HT1080 (cell line): ENCODE results near the gene VEGFB. TPM values are rescaled to one million over a fixed set of nuclear protein-coding genes. Genes with fewer than 3 reads are reported as not detected.

Source experiments
- DNase-seq: peaks from one replicate; pipeline ENCODE4 v3.0.0-alpha.2; 2015; ENCODE audit warnings: low read depth
- total RNA-seq: library from RNA; depleted of rRNA; stranded (reverse); fragments of >200 nt; shearing (Covaris generic); gene quantifications from 2 replicates; pipeline ENCODE4 v1.2.3, GENCODE V29; 2014

The VEGFB gene
- total RNA-seq, 1 experiment from 2014 or later: 71.0 TPM

DNA sequence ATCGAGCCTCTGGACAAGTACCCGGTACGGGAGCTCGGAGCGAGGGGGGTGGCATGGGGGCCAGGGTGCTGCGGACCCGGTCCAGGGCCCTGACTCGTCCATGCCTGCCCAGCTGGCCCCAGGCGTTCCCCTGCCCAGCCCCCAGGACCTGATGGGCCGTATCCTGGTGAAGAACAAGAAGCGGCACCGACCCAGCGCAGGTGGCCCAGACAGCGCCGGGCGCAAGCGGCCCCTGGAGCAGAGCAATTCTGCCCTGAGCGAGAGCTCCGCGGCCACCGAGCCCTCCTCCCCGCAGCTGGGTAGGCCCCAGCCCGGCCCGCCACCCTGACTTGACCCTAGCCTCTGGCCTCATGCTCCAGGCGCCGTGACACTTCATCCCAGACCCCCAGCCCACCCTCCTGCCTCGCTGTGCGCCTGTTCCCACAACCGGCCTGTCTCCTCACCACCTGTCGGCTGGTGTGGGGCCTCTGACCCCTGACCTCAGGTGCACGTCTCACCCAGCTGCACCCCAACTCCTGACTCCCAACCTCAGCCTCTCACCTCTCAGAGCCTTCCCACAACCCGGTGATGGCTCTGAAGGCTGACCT is 24.7 kb downstream of the VEGFB start:
- no peak for DNase-seq

DNA sequence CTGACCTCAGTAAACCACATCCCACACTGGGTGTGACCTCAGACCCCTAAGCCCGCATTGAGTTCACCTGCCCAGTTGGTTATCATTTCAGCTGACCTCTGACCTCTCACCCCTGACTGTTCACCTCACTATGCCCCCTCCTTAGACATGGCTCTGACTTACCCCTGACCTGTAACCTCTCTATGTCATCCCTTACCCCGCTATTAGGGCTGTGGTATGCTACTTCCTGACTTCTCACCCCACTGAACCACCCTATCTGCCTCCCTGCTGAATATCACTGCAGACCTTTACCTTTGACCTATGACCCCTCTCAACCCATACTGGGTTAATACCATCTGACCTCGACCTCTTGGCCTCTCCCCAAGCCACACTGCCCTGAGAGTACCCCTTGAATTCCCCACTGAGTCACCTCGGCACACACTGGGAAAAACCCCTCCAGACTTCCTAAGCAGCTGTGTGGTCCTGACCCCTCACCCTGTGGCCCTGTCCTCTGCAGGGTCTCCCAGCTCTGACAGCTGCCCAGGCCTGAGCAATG is 25.2 kb downstream of the VEGFB start:
- DNase-seq: no peak

DNA sequence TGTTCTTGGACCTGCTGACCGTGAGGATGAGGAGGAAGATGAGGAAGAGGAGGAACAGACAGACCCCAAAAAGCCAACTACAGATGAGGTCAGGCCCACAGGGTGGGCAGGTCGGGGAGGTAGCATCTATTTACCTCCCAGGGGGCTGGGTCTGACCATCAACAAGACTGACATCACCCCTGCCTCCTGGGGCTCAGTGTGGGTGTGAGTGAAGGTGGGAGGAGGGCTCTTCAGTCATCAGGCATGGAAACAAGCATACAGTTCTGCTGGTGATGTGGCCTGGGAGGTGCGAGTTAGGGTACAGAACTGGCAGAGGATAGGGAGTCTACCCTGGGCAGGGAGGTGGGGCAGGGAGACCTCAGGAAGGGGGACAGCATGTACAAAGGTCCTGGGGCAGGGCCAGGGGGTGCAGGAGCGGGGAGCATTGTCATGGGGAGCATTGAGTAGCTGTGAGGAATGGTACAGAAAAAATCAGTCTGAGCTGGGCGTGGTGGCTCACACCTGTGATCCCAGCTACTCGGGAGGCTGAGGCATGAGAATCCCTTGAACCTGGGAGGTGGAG is 25.8 kb downstream of the VEGFB start:
- DNase-seq: no peak

DNA sequence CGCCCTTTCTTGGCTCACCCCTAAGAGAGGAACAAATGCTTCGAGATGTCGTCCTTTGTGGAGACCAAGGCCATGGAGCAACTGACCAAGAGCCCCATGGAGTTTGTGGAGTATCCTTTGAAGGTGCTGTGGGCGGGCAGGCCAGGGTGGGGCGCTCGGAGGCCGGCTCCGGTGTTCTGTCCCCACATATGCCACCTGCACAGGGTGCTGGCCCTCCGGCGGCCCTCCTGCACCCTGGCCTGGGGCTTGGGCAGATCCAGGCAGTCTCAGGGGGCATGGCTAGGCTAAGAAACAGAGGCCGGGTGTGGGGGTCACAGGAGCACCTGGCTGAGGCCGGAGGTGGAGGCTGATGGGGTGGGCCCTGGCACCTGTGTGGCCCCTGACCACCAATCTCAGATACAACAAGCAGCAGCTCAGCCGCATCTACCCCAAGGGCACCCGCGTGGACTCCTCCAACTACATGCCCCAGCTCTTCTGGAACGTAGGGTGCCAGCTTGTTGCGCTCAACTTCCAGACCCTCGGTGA is 27.2 kb downstream of the VEGFB start:
- no peak for DNase-seq

DNA sequence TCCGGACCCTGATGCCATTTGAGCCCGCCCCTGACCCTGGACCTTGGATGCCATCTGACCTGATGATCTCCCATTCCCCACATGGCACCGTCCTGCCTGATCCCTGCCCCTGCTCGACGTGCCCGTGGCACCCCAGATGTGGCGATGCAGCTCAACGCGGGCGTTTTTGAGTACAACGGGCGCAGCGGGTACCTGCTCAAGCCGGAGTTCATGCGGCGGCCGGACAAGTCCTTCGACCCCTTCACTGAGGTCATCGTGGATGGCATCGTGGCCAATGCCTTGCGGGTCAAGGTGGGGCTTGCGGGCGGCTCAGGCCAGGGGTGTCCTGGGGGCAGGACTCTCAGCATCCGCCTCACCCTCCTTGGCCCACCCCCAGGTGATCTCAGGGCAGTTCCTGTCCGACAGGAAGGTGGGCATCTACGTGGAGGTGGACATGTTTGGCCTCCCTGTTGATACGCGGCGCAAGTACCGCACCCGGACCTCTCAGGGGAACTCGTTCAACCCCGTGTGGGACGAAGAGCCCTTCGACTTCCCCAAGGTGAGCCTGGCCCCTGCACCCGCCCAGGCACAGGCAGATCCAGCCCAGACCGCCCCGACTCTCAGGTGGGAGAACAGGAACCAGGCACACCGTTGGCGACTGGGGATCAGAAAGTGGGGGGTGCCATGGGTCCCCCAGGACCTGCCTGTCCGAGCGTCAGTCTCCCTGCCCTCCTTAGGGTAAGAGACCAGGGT is 28.1 kb downstream of the VEGFB start:
- DNase-seq: no peak

DNA sequence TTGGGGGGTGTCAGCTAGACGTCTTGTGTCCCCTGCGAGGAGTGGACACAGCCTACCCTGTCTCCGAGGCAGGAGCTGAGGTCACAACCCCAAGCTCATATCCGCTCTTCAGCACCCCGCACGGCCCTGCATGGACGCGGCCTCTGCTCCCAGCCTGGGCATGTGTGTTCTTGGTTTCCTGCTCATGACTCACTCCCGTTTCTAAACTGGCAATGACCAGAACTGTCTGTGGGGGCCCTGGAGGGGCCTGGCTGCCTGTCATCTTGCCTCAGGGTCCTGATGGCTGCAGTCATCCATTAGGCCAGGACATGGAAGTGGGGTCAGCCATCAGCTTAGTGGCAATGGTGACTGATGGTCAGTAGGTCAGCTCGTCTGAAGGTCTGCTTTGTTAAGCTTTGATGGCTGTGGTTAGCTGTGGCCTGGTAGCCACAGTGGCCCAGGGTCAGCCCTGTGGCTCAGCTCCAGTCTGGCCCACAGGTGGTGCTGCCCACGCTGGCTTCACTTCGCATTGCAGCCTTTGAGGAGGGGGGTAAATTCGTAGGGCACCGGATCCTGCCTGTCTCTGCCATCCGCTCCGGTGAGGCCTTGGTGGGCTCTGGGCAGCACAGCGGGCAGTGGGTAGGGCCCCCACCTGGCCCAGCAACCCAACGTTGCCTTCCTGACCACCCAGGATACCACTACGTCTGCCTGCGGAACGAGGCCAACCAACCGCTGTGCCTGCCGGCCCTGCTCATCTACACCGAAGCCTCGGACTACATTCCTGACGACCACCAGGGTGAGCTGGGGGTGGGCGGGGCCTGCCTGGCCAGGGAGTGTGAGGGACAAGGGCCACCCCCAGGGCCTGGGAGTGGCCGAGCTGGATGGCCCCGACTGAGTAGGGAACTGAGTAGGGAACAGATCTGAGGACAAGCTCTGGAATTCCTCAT is 28.9 kb downstream of the VEGFB start:
- peak; percentile 74 for DNase-seq

DNA sequence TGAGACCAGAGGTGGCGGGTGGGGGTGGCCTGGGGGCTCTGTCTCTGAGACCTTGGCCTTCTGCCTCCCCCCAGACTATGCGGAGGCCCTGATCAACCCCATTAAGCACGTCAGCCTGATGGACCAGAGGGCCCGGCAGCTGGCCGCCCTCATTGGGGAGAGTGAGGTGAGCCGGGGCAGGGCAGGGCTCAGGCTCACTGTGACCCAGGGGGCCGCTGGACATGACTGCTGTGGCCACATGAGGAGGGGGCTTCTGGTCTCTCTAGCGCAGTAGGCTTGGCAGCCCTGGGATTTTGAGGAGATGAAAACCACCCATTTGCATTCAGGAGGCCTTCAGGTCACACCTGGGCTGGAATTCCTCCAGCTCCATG is 29.5 kb downstream of the VEGFB start:
- no peak for DNase-seq

DNA sequence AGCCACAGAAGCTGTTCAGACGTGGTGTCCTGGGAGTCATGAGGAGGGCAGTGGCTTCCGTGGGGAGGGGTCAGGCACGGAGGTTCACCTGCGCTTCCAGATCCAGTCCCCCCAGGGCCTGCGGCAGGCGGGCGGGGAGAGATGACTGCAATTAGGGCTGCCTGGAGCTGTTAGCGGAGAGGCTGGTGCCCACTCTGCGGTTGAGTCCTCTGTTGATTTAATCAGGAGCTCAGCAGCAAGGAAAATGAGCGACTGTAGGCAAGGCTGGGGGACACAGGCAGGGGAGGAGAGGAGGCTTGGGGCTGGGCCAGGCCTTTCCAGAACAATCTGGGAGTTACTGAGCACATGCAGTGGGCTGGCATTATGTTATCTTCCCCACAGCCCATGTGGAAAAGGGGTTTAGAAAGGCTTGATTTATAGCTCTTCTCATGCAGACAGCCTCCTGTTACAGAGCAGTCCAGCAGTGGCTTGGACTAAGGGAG is 30.0 kb downstream of the VEGFB start:
- no peak for DNase-seq

DNA sequence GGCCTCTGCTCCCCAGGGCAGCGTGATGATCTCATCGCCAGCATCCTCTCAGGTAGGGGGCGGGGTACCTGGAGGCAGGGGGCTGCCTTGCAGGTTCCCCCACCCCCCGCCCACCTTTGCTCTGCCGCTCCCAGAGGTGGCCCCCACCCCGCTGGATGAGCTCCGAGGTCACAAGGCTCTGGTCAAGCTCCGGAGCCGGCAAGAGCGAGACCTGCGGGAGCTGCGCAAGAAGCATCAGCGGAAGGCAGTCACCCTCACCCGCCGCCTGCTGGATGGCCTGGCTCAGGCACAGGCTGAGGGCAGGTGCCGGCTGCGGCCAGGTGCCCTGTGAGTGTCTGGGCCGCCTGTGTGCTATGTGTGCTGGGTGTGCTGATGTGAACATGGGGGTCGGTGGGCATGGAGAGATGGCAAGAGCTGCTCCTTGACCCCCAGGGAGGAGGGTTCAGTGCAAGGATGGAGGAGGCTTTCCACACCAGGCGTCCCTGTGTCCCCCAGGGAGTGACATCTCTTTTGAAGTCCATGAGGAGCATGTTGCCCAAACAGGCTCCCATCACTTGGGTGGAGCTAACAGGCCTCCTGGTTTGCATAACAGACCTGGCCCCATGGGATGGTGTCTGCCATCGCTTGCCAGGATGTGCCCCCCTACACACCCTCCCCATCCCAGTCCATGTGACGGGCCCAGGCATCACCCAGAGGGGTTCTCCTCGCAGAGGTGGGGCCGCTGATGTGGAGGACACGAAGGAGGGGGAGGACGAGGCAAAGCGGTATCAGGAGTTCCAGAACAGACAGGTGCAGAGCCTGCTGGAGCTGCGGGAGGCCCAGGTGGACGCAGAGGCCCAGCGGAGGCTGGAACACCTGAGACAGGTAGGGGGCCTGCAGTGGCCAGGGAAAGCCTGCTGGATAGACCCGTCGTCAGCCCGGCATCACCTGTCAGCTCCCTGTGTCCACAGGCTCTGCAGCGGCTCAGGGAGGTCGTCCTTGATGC is 31.1 kb downstream of the VEGFB start:
- no peak for DNase-seq

DNA sequence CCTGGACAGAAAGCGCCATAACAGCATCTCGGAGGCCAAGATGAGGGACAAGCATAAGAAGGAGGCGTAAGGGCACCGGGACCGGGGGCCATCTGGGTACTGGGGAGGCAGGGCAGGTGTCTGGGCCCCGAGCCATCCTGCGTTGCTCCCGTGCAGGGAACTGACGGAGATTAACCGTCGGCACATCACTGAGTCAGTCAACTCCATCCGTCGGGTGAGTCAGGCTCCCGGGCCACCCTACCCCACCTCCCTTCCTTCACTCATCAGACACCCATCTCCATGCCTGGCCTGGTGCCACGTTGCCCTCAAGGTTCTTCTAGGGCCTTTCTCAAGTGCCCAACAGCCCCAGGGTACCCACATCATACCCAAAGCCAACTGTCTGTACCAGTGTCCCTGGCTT is 32.0 kb downstream of the VEGFB start:
- DNase-seq: no peak

DNA sequence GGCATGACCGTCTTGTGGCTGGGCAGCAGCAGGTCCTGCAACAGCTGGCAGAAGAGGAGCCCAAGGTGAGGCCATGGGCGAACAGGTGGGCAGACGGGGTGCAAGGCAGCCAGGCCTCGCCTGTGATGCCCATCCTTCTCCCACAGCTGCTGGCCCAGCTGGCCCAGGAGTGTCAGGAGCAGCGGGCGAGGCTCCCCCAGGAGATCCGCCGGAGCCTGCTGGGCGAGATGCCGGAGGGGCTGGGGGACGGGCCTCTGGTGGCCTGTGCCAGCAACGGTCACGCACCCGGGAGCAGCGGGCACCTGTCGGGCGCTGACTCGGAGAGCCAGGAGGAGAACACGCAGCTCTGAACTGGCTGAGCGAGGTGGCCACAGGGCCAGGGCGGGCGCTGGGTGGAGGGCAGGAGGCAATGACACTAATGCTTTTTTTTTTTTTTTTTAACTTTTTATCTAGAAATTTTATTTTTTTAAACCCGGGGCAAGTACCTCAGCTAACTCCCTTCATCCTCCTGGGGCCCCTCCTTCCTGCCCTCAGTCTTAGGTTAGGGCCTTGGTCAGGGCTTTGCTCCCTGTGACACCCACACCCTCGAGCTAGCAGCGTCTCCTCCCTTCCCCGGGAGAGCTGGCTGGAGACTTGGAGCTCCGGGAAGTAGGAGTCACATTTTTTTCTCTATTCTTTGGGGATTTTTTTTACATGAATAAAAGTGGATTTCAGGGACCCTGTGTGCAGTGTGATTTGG is 33.0 kb downstream of the VEGFB start:
- no peak for DNase-seq

DNA sequence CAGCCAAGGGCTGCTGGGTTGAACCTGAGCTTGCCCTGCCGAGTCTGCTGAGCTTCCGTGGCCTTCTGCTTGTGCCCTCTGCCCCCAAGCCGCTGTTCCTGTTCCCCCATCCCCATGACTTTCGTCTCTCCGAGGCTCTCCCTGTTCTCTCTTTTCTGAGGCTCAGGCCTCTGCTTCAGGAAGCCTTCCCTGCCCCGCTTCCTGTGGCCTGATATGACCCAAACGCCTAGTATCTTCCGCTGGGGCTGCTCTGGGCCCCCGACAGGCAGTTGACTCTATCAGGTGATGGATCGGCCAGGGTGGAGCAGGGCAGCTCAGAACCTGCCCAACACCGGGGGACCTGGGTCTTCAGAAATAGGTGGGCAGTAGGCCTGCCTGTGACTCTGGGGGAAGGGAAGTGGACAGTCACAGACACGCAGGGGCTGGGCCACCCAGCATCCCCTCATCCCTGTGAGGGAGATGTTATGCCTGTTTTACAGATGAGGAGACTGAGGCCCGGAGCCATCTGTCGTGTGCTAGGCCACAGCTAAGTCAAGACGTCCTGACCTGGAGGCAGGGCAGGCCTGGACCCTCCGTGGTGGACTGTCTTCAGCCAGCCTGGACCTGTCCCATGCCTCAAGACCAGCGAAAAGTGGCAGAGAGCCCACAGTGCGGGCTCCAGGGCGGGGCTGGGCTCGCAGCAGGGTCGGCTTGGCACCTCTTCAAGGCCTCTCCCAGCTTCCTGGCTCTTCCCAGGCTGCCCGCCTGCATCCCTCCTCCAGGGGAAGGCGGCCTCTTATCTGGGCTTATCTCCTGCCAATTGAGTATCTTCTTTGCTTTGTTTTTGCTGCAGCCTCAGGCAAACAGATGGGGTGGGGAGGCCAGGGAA is 33.9 kb downstream of the VEGFB start:
- DNase-seq: peak; percentile 60

DNA sequence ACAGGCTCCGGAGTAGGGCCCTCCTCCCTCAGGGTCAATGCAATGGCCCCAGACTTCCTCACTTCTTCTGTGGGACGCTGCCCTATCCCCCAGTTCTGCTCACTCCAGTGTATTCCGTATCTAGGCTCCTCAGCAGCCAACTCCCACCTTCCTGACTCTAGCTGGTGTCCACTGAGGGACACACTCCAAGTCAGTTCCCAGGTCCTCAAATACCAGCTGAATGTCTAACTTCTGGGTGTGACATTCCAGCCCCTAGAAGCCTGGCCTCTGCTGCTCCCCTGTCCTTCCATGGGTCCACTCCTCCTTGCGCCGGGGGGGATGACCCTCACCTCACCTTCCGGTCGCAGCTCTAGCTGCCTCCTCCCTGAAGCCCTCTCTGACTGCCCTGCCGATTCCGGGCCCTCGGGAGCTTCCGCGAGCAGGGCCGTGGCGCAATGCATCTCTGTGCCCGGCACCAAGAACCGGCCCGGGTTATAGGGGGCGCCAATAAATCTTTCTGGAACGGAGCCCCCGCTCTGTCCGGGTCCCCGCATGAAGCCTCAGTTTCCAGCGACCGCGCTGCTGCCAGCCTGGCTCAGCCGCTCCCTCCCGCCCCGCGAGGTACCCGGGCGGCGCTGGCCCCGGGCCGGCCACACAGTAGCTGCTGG is 34.6 kb downstream of the VEGFB start:
- peak; percentile 56 for DNase-seq

DNA sequence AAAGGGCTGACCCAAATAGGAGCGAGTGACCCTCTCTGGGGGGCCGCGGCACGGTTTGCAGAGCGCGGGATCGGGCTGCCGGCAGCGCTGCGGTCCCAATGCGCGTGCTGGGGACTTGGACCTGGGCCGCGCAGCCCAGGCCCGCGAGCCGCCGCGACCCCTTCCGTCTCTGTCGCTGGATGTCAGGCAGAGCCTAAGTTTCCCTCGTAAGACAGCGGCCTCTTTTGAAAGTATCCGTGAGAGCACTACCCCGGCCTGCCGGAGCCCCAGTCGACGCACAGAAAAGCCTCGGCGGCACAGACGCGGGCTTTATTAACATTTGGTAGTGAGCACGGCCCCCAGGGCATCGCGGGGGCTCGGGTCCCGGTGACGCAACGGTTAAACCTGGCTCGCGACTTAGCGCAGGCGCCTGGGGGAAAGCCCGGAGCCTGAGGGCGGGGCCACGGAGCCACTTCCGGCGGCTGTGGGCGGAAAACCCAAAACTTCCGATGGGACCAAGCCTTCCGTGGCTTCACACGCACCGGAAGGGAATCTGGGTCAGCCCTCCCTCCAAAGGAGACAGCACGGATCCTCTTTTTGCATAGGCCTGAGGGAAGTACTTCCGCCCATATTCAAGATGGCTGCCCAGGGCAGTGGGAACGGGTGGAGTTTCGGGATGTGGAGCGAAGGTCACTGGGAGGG is 35.3 kb downstream of the VEGFB start:
- DNase-seq: peak; percentile 100

DNA sequence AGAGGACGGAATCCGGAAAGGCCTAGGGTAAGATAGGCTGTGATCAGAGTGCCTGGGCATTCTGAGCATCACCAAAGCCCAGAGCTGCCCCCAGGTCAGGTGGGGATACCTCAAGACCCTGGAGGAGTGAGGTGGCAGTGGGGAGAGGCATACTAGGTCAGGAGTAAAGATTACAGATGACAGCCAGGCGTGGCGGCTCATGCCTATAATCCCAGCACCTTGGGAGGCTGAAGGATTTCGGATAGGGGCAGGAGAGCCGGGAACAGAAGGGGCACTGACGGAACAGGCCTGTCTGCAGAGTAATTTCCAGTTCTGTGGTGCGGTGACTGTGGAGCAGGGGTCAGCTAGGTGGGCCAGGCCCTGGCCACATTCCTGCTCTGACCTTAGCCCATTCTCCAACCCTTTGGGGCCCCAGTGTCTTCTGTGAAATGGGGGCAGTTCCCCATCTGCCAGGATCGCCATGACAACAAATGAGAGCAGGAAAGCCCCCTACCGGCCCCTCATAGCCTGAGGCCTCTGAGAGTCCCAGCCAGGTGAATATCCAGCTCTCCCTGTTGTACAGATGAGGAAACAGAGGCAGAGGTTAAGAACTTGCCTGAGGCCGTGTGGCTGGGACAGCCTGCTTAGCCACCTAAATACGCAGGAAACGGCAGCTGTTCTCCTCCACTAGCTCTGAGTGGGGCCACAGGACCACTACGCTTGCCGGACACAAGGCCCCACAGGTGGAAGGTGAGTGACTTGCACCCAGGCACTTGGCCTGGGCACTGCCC is 40.8 kb downstream of the VEGFB start:
- no peak for DNase-seq

DNA sequence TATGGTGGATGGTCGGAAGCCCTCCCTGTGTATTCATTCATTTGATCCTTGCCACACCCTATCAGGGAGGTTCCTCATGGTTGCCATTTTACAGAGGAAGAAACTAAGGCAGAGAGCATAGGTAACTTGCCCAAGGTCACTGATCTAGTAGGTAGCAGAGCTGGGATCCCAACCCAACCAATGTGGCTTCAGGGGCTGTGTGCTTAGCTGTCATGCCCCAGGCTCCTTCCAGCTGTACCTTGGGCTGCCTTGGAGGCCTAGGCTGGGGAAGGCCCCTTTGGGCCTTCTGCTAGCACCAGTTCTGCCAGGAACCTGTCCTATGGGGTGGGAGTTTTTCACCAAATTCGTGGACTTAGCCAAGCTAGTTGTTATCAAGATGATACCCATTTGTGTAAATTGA is 41.5 kb downstream of the VEGFB start:
- DNase-seq: no peak
